SU-DHL-6 (cell line): Measurements from ENCODE around the gene ZNF70.

ENCODE experiments used
- CTCF ChIP-seq: fragments of 200-600 bp; sonication (generic); IDR thresholded peaks from one replicate; pipeline ENCODE4 v1.5.1; 2017; ENCODE audit warnings: antibody characterized with exemption, mild to moderate bottlenecking, low read length, moderate library complexity; ENCODE audit not compliant: insufficient read depth, poor library complexity, severe bottlenecking
- EZH2phosphoT487 ChIP-seq: fragments of 200-600 bp; sonication (generic), shearing (Covaris generic); conservative IDR thresholded peaks from 2 replicates; pipeline ENCODE4 v1.6.1; 2018; ENCODE audit warnings: mild to moderate bottlenecking, antibody characterized with exemption, low read length, moderate library complexity, mixed read lengths

- TF ChIP-seq CTCF (no peak), EZH2phosphoT487 (no peak)
These were observed 2.5 kb upstream of the ZNF70 start for GRCh38 chr22:23753385-23753784.
